GM12892 (cell line): Measurements from ENCODE around the gene ZNF536.

Experiments
- POLR2A ChIP-seq: IDR thresholded peaks from 2 replicates; pipeline ENCODE4 v1.6.1; 2011; ENCODE audit warnings: low read depth, low read length, control low read depth
- POLR2AphosphoS5 ChIP-seq: IDR thresholded peaks from 2 replicates; pipeline ENCODE4 v1.6.1; 2011; ENCODE audit warnings: low read depth, low read length, control low read depth

DNA sequence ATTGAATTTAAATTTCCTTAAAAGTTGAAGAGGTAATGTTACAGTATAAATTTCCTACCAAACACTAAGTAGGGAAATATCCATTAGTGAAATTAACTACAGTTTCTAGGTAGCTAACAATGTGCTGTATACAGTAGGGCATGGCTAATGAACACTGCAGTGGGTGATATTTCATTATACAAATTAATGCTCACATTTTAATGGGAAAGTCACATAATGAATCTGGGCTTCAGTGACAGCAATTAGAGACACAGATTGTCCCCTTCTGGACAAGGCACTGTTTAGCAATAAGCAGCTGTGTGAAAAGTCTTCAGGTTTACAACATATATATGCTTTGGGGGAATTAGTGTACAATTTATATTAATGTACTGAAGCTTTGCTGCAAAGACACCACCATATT is 169.4 kb downstream of the ZNF536 start:
- TF ChIP-seq POLR2AphosphoS5 (no peak), POLR2A (no peak)
